Suppressor macrophage treated with lipopolysaccharide for 1 hour (primary cell): Measurements from ENCODE around the gene PCNX1.
"Not testable (repeated sequence)": the region's sequence is repeated elsewhere in the genome, so short reads cannot be mapped to it uniquely, and the experiment has no call there.

Experiments used
- DNase-seq, 3 donors: peaks; one replicate each; pipeline ENCODE4 v3.0.0-alpha.2; 2020 to 2022

Gene PCNX1

DNA sequence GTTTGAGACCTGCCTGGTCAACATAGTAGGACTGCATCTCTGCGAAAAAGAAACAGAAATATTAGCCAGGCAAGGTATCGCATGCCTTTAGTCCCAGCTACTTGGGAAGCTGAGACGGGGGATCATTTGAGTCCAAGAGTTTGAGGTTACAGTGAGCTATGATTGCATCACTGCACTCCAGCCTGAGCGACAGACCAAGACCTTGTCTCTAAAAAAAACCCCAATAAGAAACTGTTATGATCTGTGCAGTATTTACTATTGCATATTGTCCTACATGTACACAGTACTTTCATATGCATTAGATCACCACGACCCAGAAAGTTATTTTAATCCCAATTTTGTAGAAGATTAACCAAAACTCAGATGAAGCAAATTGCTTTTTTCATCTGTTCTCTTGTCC is 187.5 kb downstream of the PCNX1 start:
- no peak for DNase-seq

DNA sequence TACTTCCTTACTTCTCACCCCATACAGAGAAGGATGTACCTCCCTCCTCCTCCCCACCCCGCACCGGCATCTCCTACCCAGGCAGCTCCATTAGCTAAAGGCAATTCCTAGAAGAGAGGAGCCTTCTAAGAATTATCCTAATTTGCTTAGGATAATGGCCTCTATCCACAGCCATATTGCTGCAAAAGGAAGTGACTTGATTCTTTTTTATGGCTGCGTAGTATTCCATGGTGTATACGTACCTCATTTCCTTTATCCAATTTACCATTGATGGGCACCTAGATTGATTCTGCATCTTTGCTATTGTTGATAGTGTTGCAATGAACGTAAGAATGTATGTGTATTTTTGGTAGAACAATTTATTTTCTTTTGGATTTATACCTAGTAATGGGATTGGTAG is 189.7 kb downstream of the PCNX1 start:
- no peak for DNase-seq

DNA sequence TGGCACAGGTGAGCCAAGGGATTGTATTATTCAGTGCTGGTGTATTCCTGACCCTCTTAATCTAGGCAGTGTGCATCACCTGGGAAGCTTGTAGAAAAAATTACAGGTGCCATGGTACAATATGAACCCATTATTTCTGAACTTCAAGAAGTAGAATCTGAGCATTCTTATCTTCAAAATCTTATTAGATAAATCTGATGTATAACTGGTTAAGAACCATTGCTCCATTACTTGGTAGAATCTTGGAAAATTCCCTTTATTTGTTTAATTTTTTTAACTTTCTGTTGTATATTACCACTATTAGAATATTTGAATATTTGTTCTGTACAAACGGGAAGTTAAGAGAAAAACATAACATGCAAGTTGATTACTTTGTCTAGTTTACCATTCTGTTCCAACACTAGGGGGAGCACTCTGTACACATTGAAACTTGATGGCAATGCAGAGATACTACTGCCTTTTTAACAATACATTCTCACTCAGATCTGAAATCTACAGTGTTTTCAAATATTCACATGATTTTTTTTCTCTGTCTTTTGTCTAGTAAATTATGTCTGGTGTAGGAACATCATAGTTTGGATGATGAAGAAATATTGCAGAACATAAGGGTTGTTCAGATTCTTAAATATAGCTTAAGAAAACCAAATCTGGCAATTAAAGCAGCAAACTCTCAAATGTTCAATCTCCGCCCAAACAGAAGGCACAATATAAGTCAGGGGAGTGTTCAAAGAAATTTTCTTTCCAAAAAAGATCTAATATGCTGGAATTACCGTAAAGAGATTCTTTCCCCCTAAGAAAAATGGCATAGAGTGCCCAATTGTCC is 196.6 kb downstream of the PCNX1 start:
- peak; percentile 72 to 82 (median 77) for DNase-seq

DNA sequence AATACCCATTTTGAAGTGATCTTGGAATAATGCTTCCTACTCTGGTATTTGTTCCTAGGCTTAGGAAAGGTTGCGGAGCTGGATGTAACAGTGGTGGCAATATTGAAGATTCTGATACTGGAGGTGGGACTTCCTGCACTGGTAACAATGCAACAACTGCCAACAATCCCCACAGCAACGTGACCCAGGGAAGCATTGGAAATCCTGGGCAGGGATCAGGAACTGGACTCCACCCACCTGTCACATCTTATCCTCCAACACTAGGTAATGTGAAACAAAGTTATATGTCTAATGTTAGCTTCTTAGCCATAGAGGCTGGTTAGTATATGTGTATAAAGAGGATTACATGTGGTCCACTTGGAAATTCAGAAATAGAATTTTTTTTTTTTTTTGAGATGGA is 197.9 kb downstream of the PCNX1 start:
- DNase-seq: no peak

DNA sequence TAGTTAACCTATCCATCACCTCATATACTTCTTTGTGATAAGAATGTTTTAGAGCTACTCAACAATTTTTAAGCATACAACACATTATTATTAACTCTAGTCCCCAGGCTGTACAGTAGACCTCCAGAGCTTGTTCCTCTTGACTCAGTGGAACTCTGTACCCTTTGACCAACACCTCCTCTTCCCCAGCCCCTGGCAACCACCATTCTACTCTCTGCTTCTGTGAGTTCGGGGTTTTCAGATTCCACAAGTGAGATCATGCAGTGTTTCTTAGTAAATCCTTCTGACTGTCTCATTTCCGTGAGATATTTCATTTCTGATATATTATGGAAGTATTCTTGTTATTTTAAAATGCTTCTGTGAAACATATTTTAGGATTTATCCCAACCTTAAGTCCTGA is 200.7 kb downstream of the PCNX1 start:
- no peak for DNase-seq

DNA sequence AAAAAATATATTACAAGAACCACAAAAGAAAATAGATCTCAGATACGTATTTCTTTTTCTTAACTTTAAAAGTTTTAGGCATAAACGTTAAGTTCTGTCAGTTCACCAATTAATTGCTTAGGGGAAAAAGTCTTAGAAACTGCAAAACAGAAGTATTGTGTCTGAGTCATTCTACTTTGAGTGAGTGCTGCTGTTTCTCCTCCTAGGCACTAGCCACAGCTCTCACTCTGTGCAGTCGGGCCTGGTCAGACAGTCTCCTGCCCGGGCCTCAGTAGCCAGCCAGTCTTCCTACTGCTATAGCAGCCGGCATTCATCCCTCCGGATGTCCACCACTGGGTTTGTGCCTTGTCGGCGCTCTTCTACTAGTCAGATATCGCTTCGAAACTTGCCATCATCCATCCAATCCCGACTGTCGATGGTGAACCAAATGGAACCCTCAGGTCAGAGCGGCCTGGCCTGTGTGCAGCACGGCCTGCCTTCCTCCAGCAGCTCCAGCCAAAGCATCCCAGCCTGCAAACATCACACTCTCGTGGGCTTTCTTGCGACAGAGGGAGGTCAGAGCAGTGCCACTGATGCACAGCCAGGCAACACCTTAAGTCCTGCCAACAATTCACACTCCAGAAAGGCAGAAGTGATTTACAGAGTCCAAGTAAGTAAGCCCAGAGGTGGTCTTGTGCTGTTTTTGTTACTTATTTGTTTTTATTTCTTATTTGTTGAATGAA is 201.3 kb downstream of the PCNX1 start:
- DNase-seq: no peak

DNA sequence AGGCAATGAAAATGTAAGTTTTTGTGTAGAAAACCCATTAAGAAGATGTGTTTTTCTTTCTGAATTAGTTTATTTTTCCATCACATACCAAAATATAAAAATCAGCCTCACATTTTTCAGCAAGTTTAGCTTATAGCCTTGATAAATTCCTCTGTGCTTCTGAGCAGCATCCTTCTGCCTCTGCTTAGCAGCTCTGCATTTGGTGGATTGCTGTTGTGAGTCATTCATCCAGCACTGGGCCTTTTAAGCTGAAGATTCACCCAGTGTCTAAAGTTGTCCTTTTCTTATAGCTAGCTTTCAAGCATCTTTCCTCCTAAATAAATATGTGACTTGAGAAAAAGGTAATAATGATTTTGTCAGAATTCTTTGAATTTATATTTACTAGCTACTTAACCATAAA is 206.1 kb downstream of the PCNX1 start:
- DNase-seq: no peak

DNA sequence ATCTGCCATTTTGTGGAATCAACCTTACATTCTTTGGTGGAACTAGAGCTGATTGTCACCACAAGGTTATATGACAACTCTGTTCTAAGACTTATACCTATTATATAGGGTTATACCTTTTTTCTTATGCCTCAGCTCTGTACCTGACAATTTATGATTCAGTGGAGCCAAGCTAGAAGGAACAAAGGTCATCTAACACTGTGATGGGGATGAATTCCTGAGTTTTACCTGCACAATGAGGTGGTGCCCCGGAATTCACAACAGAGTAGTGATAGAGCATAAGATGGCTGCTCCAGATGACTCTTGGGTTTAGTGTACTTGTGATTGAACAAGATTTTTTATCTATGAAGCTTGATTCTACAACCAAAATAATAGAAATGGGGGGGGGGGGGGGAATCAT is 207.3 kb downstream of the PCNX1 start:
- no peak for DNase-seq

DNA sequence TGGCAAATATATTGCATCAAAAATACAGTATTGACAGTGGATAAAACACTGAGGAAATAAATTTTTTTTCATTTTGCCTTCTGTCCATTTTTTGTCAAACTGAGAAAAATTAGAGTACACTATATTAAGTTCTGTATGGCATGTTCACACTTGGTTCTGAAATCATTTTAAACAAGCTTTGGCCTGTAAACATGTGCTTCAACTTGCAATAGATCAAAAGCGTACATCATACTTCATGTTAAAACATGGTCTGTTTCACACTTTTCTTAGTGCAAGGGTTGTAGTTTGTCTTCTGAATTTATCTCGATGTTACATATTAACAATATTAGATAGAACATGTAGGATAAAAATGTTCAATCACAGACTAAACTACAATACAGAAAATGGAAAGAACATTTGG is 208.0 kb downstream of the PCNX1 start:
- DNase-seq: no peak

DNA sequence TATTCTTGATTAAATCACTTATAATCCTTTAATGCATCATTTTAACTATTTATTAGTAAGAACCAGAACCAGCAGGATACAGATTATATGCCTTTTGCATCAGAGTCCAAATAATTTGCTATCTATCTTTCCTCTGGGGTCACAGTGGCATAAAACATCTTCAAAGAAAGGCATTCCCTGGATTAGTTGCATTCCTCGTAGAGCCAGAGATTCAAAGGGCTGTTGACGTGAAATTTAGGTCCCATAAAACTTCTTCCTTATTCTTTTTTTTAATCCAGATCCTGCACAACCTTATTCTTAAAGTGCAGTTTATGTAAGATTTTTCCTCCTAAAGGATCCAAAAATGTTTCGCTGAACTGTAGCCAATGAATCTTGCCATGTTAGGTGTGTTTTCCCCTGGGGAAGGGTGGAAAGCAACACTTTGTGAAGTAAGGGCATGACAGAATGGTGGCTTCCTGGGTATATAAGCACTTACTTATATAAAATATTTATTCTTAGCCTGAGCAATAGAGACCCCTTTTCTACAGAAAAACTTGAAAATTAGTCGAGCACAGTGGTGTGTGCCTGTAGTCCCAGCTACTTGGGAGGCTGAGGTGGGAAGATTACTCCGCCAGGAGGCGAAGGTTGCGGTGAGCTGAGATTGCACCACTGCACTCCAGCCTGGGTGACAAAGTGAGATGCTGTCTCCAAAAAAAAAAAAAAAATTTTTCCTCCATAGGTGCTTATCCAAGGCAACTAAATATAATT is 208.7 kb downstream of the PCNX1 start:
- no peak for DNase-seq

DNA sequence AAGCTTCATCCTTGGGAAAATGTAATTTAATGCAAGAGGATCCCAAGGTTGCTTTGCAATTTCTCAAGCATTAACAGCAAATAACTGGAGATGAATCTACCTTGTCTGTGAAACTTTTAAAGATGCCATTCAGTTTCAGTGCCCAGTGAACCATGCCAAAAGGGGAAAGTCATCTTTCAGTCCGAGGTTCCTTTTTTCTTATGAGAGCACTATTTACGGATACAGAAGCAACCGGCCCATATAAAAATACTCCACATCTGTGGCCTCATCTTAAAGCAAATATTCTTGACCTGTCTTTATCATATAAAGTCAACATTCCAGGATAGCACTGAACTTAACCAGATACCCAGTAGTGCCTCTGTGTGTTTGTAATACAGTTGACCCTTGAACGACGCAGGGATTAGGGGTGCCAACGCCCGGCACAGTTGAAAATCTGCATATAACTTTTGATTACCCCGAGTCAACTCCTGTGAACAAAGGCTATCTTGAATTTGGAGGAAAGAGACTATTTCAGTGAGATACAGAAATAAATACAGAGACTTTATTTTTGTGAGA is 209.4 kb downstream of the PCNX1 start:
- DNase-seq: no peak

DNA sequence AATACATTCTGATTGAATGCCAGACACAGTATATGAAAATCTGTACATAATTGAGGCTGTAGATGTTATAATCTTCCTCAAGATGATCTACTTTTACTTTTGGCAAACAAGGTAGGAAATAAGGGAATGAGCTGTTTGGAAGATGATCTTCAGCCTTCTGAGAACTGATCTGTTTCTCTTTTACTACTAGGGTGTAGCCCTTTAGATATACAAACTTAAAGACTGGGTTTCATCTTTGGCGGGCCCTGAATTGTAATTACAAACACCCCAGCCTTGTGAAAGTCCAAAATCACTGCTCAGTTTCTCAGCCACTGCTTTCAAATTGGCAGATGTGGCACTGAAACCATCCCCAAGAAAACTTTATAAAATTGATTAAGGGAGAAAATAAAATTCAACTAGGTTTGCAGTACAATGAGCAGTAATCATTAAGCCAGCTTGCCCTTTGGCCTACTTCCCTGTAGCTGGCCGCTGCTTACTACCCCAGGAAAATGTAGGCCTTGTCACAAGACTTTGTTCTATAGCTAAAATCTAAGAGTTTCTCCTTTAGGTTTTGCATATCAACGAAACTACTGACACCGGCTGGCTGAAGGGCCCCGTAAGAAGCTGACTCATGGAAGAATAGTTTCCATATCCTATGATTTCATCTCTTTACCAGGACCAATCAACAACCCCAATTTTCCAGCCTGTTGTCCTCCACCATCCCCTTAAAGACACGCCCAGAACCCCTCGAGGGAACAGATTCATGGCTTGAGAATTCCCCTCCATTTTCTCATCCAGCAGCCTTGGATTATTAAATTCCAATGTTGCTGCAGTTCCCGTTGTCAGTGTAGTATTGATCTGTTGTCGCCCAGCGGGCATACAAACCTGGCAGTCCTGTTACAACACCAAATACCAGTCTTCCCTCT is 210.8 kb downstream of the PCNX1 start:
- peak; percentile 35 to 56 (median 35) for DNase-seq

DNA sequence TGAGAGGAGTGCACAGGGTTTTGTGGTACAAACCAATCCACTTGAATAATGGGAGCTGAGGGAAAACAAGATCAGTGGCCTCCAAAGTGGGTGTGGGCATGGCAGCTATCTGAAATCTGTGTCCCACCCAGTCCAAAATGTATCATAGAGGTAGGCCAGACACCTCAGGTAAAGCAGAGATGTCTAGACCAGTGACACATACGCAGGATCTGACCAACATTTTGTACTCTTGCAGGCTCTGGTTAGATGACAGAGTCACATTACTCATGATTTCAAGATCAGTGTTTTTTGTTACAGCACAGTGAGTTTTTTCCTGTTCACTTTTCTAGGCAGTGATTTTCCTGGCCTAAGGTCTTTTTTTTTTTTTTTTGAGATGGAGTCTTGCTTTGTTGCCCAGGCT is 211.8 kb downstream of the PCNX1 start:
- no peak for DNase-seq

DNA sequence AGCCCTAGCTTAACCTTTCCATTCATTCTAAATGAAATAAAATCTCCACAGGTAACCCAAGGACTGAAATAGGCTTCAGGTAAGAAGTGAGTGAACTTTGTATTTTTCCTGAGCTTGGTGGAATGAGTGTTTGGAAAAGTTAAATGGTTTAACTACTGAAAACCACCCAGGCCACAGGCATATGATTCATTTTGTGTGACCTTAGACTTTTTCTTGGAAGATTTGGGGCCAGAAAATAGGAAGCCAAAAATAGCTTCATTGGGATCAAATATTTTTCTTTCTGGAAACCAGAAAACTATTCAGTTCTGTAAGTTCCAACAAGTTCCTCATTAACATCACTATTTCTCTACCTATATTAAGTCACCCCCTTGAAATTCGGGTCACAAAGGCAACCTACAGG is 212.6 kb downstream of the PCNX1 start:
- DNase-seq: no peak

DNA sequence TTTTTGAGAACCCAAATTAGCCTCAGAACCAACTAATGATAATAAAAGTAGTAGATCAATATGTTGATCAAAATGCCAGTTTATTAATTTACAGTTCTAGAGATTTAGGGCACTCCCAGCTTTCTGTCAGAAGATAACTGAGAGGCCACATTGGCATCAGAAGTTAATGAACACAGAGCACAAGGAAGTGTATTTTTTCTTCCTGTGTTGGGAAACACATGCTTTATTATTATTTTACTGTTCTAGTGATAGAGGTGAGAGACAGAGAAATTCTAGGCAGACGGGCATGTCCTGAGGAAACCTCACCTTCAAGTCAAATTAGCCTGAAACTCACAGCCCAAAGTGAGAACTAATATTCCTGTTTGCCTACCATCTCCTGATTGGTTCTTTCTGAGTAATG is 213.7 kb downstream of the PCNX1 start:
- DNase-seq: no peak

DNA sequence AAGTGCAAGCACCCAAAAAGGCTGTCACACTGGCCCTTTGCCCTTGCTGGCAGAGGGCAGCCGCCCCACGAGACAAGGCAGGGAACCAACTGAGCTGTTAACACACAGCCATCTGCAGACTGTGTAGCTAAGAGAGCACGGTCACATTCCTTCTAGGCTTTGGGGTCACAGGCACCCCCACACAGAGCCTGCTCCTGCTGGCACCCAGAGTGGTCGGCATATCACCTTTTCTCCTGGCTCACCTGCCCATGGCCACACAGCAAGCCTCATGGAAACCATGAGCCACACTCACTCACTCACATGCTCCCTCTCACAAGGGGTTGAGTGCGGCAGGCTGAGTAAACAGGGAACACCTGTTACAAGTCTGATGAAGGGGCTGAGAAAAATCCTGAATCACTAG is 214.5 kb downstream of the PCNX1 start:
- no peak for DNase-seq

DNA sequence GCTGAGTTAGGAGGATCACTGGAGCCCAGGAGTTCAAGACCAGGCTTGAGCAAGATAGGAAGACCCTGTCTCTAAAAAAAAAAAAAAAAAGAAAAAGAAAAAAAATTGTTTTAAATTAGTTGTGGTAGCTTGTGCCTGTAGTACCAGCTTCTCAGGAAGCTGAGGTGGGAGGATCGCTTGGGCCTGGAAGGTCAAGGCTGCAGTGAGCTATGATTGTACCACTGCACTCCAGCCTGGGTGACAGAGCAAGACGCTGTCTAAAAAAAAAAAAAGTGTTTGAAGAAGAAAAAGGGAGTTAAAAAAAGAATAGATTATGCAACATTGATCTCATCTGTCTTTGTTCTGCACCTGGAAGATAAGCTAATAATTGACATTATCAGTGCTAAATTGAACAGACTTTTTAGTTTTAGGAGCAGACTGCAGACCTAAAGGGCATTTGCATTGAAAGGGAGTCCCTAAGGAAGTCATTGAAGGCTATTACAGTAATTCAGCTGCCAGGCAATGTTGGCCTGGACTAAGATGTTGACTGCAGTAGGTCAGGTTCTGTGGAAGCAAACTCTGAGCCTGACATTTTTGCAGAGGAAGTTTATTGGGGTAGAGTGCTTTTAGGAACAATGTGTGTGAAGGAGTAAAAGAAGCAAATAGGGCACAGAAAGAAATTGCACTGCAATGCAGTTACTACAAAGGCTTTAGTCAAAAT is 215.8 kb downstream of the PCNX1 start:
- no peak for DNase-seq

DNA sequence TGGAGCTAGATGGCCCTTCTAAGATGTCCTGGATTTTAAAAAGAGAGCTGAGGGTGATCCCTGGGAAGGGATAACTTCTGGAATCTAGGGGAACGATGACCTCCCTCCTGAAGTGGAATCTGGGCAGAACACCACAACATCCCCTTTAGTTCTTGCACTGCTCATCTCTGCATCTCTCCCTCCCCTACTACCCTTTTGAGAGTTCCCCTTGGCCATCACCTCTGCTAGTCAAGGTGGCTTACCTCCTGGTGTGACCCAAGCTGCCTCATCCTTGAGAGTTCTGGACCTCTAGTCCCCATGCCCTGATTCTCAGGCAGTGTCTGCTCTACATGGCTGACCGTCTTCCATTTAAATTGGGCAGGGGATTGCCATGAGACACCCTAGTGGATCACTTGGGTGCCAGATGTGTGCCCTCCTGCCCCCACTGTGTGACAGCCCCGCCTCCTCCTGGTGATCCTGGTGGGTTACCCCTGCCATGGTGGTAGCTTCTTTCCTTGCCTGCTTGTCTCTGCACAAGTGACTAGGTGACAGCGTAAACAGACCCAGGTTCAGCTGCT is 216.4 kb downstream of the PCNX1 start:
- DNase-seq: no peak

DNA sequence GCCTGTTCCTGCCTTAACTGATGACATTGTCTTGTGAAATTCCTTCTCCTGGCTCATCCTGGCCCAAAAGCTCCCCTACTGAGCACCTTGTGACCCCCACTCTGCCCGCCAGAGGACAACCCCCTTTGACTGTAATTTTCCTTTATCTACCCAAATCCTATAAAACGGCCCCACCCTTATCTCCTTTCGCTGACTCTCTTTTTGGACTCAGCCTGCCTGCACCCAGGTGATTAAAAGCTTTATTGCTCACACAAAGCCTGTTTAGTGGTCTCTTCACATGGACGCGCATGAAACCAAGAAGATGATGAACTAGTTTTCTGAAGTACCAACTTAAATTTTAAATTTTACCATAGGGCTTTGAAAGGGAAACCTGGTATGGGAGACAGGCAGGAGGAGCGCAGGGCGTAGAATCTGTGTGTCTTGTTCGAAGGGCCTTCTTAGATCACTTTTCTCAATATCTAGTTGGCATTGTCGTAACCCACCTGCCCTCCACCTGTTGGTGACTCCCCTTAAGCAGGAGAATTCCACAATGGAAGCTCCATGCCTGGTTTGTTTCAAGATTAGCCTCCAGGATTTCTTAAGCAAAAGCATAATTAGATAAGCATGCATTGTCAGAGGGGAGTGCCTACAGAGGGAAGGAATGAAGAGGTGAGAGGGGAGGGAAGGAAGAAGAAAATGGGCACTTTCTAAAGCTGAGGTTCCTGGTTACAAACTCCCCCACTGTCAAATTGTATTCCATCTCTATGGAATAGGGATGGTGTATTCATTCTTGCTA is 222.6 kb downstream of the PCNX1 start:
- not testable (repeated sequence) for DNase-seq

DNA sequence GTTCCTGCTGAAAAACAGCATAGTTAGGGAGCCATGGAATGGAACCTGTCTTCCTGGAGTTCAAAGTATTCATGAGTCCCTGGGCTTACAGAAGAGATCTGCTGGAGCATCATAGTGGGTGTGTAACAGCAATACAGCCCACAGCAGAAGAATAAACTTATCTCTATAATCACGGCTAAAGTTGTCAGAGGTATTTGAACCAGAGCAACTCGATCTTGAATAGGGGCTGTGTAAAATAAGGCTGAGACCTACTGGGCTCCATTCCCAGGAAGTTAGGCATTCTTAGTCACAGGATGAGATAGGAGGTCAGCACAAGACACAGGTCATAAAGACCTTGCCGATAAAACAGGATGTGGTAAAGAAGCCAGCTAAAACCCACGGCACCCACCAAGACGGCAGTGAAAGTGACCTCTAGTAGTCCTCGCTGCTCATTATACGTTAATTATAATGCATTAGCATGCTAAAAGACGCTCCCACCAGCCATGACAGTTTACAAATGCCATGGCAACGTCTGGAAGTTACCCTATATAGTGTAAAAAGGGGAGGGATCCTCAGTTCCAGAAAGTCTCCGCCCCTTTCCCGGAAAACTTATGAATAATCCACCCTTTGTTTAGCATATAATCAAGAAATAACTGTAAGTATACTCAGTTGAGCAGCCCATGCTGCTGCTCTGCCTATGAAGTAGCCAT is 223.4 kb downstream of the PCNX1 start:
- peak; percentile 19 to 49 (median 35) for DNase-seq
